PC-9 (cell line): ENCODE results near the gene CD44. TPM values are rescaled to one million over a fixed set of nuclear protein-coding genes. Genes with fewer than 3 reads are reported as not detected.

Experiments used
- BruUV-seq: library from RNA; stranded (reverse); fragments of 400-500 nt; replicated peaks from 2 replicates; lab custom pipeline; 2021; lab: Mats Ljungman, UMichigan
- CTCF ChIA-PET: fragments of 300-600 bp; sonication (Branson Sonifier 250); formaldehyde crosslinking; loops from one replicate; lab custom pipeline; 2022; ENCODE audit warnings: antibody characterized with exemption; lab: Charles Lee
- POLR2A ChIA-PET: fragments of 300-600 bp; sonication (Branson Sonifier 250); formaldehyde crosslinking; loops from one replicate; lab custom pipeline; 2022; ENCODE audit warnings: antibody characterized with exemption; ENCODE audit not compliant: unreplicated experiment; lab: Charles Lee
- DNase-seq, 2 experiments: peaks; one replicate each; pipeline versions ENCODE4 v3.0.0 to v3.0.0-alpha.2; 2015 to 2022; ENCODE audit warnings: mixed read lengths in 1 of 2
- H2AFZ ChIP-seq: fragments of 200-600 bp; sonication (generic); 2 replicates; pipeline ENCODE4 v1.8.1; 2017; ENCODE audit warnings: antibody characterized with exemption
- H3F3A ChIP-seq: fragments of 200-600 bp; sonication (generic); 2 replicates; pipeline ENCODE4 v1.8.1; 2017; ENCODE audit warnings: antibody characterized with exemption, mild to moderate bottlenecking, low read depth; ENCODE audit not compliant: insufficient read depth
- H3K27ac ChIP-seq: fragments of 200-600 bp; sonication (generic); 2 replicates; pipeline ENCODE4 v1.6.1; 2016; ENCODE audit warnings: mixed run types
- H3K27me3 ChIP-seq: fragments of 200-600 bp; sonication (generic); 2 replicates; pipeline ENCODE4 v1.6.1; 2016; ENCODE audit warnings: low read depth, mixed run types; ENCODE audit not compliant: insufficient read depth
- H3K36me3 ChIP-seq: fragments of 200-600 bp; sonication (generic); 2 replicates; pipeline ENCODE4 v1.6.1; 2016; ENCODE audit warnings: low read depth, mixed run types
- H3K4me1 ChIP-seq: fragments of 200-600 bp; sonication (generic); replicated peaks from 2 replicates; pipeline ENCODE4 v1.6.1; 2016; ENCODE audit warnings: mixed run types; ENCODE audit not compliant: insufficient read depth
- H3K4me2 ChIP-seq: fragments of 200-600 bp; sonication (generic); 2 replicates; pipeline ENCODE4 v1.6.1; 2017; ENCODE audit warnings: mixed run types
- H3K4me3 ChIP-seq: fragments of 200-600 bp; sonication (generic); 2 replicates; pipeline ENCODE4 v1.6.1; 2016; ENCODE audit warnings: mixed run types
- H3K79me2 ChIP-seq: fragments of 200-600 bp; sonication (generic); 2 replicates; pipeline ENCODE4 v1.6.1; 2017; ENCODE audit warnings: low read depth, mixed run types
- H3K9me2 ChIP-seq: fragments of 200-600 bp; sonication (generic); 2 replicates; pipeline ENCODE4 v1.8.1; 2017; ENCODE audit warnings: mild to moderate bottlenecking; ENCODE audit not compliant: insufficient read depth
- H3K9me3 ChIP-seq: fragments of 200-600 bp; sonication (generic); 2 replicates; pipeline ENCODE4 v1.8.1; 2016; ENCODE audit warnings: low read depth; ENCODE audit not compliant: insufficient read depth
- H4K20me1 ChIP-seq: fragments of 200-600 bp; sonication (generic); 2 replicates; pipeline ENCODE4 v1.8.1; 2017; ENCODE audit not compliant: insufficient read depth
- EZH2 ChIP-seq: fragments of 200-600 bp; sonication (generic); IDR thresholded peaks from 2 replicates; pipeline ENCODE4 v1.8.0; 2017; ENCODE audit warnings: antibody characterized with exemption, low read depth
- intact Hi-C: fragments of 100-400 bp; cut with micrococcal nuclease; formaldehyde crosslinking; loops from one replicate; pipeline ENCODE4 v1.10.0; 2022; ENCODE audit not compliant: unreplicated experiment
- total RNA-seq: library from RNA; stranded (reverse); gene quantifications from 2 replicates; pipeline ENCODE4 v1.2.3, GENCODE V29; 2021
- TF ChIP-seq, protein P1 (sequence below): fragments of 200-600 bp; sonication (generic); conservative IDR thresholded peaks from 2 replicates; pipeline ENCODE4 v1.6.1; 2017; ENCODE audit warnings: mixed run types, antibody characterized with exemption, mild to moderate bottlenecking, moderate library complexity

The CD44 gene
- total RNA-seq, 1 experiment from 2014 or later = 775 TPM

GRCh38 chr11:35163702-35164496 is 24.9 kb downstream of the CD44 start:
- no peaks in the 10 kb centered on the region for H3K9me3 ChIP-seq
- TF ChIP-seq, protein P1, sequence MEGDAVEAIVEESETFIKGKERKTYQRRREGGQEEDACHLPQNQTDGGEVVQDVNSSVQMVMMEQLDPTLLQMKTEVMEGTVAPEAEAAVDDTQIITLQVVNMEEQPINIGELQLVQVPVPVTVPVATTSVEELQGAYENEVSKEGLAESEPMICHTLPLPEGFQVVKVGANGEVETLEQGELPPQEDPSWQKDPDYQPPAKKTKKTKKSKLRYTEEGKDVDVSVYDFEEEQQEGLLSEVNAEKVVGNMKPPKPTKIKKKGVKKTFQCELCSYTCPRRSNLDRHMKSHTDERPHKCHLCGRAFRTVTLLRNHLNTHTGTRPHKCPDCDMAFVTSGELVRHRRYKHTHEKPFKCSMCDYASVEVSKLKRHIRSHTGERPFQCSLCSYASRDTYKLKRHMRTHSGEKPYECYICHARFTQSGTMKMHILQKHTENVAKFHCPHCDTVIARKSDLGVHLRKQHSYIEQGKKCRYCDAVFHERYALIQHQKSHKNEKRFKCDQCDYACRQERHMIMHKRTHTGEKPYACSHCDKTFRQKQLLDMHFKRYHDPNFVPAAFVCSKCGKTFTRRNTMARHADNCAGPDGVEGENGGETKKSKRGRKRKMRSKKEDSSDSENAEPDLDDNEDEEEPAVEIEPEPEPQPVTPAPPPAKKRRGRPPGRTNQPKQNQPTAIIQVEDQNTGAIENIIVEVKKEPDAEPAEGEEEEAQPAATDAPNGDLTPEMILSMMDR = no peak
- TF ChIP-seq EZH2 = no peak
- no peaks in the 10 kb centered on the region; the same call in 1 of the 2 replicates for H3K9me2 ChIP-seq
- H2AFZ ChIP-seq = no peak overlapping the region
- peaks cover 98% of the 10 kb centered on the region for H3K79me2 ChIP-seq
- POLR2A ChIA-PET = no interaction called here
- H3K4me1 ChIP-seq = peaks cover 100% of the 10 kb centered on the region
- H3K27ac ChIP-seq = peak overlapping the region; percentile 94
- H3K27me3 ChIP-seq = no peaks in the 10 kb centered on the region
- H3K36me3 ChIP-seq = peaks cover 83% of the 10 kb centered on the region
- BruUV-seq = no TSS peak
- CTCF ChIA-PET = interaction anchor here (0.6 kb wide), 1 partner anchor 563 kb away, joined by 12 read pairs; no protein-coding TSS in a partner anchor
- H4K20me1 ChIP-seq = 0 out of 2 replicates have a peak, but pooled peaks cover 3% of the 10 kb centered on the region
- H3F3A ChIP-seq = peaks cover 99% of the 10 kb centered on the region
- DNase-seq = no peak
- H3K4me3 ChIP-seq = no peak overlapping the region
- H3K4me2 ChIP-seq = peak overlapping the region; percentile 74
- intact Hi-C loops = no loop called here

DNA sequence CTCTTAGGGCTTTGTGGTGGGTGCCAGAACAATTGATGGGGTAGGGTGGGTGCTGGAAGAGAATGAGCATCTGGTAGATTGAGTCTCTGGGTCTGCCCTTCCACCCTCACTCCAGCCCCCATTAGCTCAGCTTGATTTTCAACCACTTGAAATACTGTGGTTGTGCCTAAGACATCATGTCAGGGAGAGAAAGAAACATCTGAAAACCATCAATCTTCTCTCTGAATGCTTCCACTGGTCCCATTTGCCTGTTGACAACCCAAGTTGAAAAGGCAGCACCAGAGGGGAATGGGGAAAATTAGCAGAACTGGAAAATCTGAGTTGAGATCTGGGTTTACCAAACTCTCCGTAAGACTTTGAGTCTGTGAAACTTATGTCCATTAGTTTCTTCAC is 26.1 kb downstream of the CD44 start:
- Histone ChIP-seq H3K27ac (peak overlapping the region; percentile 94), H2AFZ (no peak overlapping the region), H3K4me2 (peak overlapping the region; percentile 74), H3K9me2 (no peaks in the 10 kb centered on the region; the same call in 1 of the 2 replicates), H3F3A (peaks cover 99% of the 10 kb centered on the region), H3K4me3 (peak overlapping the region; percentile 36; the same call in 1 of the 2 replicates), H3K27me3 (no peaks in the 10 kb centered on the region), H3K79me2 (peaks cover 98% of the 10 kb centered on the region), H3K9me3 (no peaks in the 10 kb centered on the region), H3K36me3 (peaks cover 83% of the 10 kb centered on the region), H3K4me1 (peaks cover 100% of the 10 kb centered on the region), H4K20me1 (no peaks in the 10 kb centered on the region)
- ChIA-PET POLR2A (interaction anchor here (0.8 kb wide), 1 partner anchor 188 kb away, joined by 4 read pairs; no protein-coding TSS in a partner anchor), CTCF (no interaction called here)
- BruUV-seq = no TSS peak
- no peak for DNase-seq
- intact Hi-C loops = loop anchor here (5.0 kb wide), 1 partner anchor 227 kb away; no protein-coding TSS in a partner anchor
- TF ChIP-seq, protein P1 = no peak
- TF ChIP-seq EZH2 = no peak

- no peak for TF ChIP-seq EZH2
- TF ChIP-seq, protein P1 = no peak
- peak overlapping the region; percentile 94 for H3K27ac ChIP-seq
- no peaks in the 10 kb centered on the region for H3K9me3 ChIP-seq
- H3K79me2 ChIP-seq = peaks cover 98% of the 10 kb centered on the region
- peaks cover 100% of the 10 kb centered on the region for H3K4me1 ChIP-seq
- CTCF ChIA-PET = interaction anchor here (0.6 kb wide), 1 partner anchor 236 kb away, joined by 3 read pairs; no protein-coding TSS in a partner anchor
- H4K20me1 ChIP-seq = no peaks in the 10 kb centered on the region
- H2AFZ ChIP-seq = no peak overlapping the region
- peaks cover 99% of the 10 kb centered on the region for H3F3A ChIP-seq
- no peaks in the 10 kb centered on the region; the same call in 1 of the 2 replicates for H3K9me2 ChIP-seq
- intact Hi-C loops = loop anchor here (1.0 to 5.0 kb wide), 3 partner anchors 21 to 227 kb away; no protein-coding TSS in a partner anchor
- H3K36me3 ChIP-seq = peaks cover 83% of the 10 kb centered on the region
- H3K4me3 ChIP-seq = peak overlapping the region; percentile 36
- no TSS peak for BruUV-seq
- H3K27me3 ChIP-seq = no peaks in the 10 kb centered on the region
- peak in 1 of 2 experiments; percentile 85 for DNase-seq
- peak overlapping the region; percentile 74 for H3K4me2 ChIP-seq
- POLR2A ChIA-PET = interaction anchor here (0.6 to 0.8 kb wide), 6 partner anchors 90 to 475 kb away, joined by 3 to 7 read pairs (median 4); no protein-coding TSS in a partner anchor
Observed at GRCh38 chr11:35165423-35166368, 26.7 kb downstream of the CD44 start.
